ENCODE measurements around the gene CAPN6.

The CAPN6 gene

GRCh38 chrX:111199505-111199904, 70.8 kb downstream of the CAPN6 start:
- DNase-seq = no peak
